KMS-11 (cell line): Measurements from ENCODE around the gene CFAP74.

Experiments
- H2AFZ ChIP-seq: fragments of 200-600 bp; sonication (generic); 2 replicates; pipeline ENCODE4 v1.6.1; 2016; ENCODE audit warnings: antibody characterized with exemption, mixed run types, low read depth
- H3K27ac ChIP-seq: fragments of 200-600 bp; sonication (generic); 2 replicates; pipeline ENCODE4 v1.6.1; 2016; ENCODE audit warnings: mild to moderate bottlenecking, mixed run types
- H3K27me3 ChIP-seq: fragments of 200-600 bp; sonication (generic); 2 replicates; pipeline ENCODE4 v1.6.1; 2017; ENCODE audit warnings: mild to moderate bottlenecking, low read depth, mixed run types, moderate library complexity; ENCODE audit not compliant: insufficient read depth
- H3K36me3 ChIP-seq: fragments of 200-600 bp; sonication (generic); 2 replicates; pipeline ENCODE4 v1.6.1; 2017; ENCODE audit warnings: mild to moderate bottlenecking, mixed run types; ENCODE audit not compliant: insufficient read depth
- H3K4me1 ChIP-seq: fragments of 200-600 bp; sonication (generic); 2 replicates; pipeline ENCODE4 v1.6.1; 2016; ENCODE audit warnings: mild to moderate bottlenecking, low read depth, mixed run types; ENCODE audit not compliant: poor library complexity, severe bottlenecking
- H3K4me2 ChIP-seq: fragments of 200-600 bp; sonication (generic); 2 replicates; pipeline ENCODE4 v1.7.0; 2016; ENCODE audit warnings: mild to moderate bottlenecking, mixed run types
- H3K4me3 ChIP-seq: fragments of 200-600 bp; sonication (generic); IDR thresholded peaks from 2 replicates; pipeline ENCODE4 v1.6.1; 2017; ENCODE audit warnings: low read depth, low read length, mixed read lengths; ENCODE audit not compliant: insufficient read depth
- H3K79me2 ChIP-seq: fragments of 200-600 bp; sonication (generic); 2 replicates; pipeline ENCODE4 v1.6.1; 2016; ENCODE audit warnings: low read depth, mixed run types; ENCODE audit not compliant: insufficient read depth
- H3K9ac ChIP-seq: fragments of 200-600 bp; sonication (generic); 2 replicates; pipeline ENCODE4 v1.6.1; 2016; ENCODE audit warnings: mild to moderate bottlenecking, mixed run types
- H4K20me1 ChIP-seq: fragments of 200-600 bp; sonication (generic); 2 replicates; pipeline ENCODE4 v1.6.1; 2016; ENCODE audit warnings: mild to moderate bottlenecking, mixed run types; ENCODE audit not compliant: insufficient read depth
- CTCF ChIP-seq: fragments of 200-600 bp; sonication (generic); conservative IDR thresholded peaks from 2 replicates; pipeline ENCODE4 v1.6.1; 2017; ENCODE audit warnings: low read depth, mild to moderate bottlenecking, antibody characterized with exemption, low read length, moderate library complexity, mixed read lengths

The CFAP74 gene

GRCh38 chr1:1941211-1941841 is 62.3 kb downstream of the CFAP74 start:
- peaks cover 90% of the 10 kb centered on the region for H3K27me3 ChIP-seq
- no peaks in the 10 kb centered on the region for H4K20me1 ChIP-seq
- no peaks in the 10 kb centered on the region for H3K36me3 ChIP-seq
- no peak for TF ChIP-seq CTCF
- no peak overlapping the region for H3K27ac ChIP-seq
- H3K4me3 ChIP-seq = no peak overlapping the region
- H3K4me2 ChIP-seq = no peak overlapping the region
- no peaks in the 10 kb centered on the region for H3K4me1 ChIP-seq
- no peaks in the 10 kb centered on the region for H3K79me2 ChIP-seq
- H2AFZ ChIP-seq = no peak overlapping the region
- no peak overlapping the region for H3K9ac ChIP-seq

DNA sequence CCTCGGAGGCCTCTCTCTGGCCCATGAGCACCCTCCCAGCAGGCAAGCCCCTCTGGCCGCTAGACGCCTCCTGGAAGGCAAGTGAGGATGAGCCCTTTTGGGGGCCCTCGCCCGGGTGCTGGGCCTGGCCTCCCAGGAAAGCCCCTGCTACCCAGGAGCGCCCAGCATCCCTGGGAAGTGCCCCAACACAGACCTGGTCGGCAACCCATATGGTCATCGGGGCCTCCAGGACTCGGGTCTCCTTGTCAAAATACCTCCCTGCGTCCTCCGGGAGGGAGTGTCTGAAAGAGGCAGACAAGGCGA is 63.5 kb downstream of the CFAP74 start:
- Histone ChIP-seq H3K79me2 (no peaks in the 10 kb centered on the region), H3K4me3 (no peak overlapping the region), H3K4me1 (no peaks in the 10 kb centered on the region), H3K4me2 (no peak overlapping the region), H3K27me3 (peaks cover 82% of the 10 kb centered on the region), H3K9ac (no peak overlapping the region), H4K20me1 (no peaks in the 10 kb centered on the region), H3K36me3 (no peaks in the 10 kb centered on the region), H3K27ac (no peak overlapping the region), H2AFZ (no peak overlapping the region)
- no peak for TF ChIP-seq CTCF

DNA sequence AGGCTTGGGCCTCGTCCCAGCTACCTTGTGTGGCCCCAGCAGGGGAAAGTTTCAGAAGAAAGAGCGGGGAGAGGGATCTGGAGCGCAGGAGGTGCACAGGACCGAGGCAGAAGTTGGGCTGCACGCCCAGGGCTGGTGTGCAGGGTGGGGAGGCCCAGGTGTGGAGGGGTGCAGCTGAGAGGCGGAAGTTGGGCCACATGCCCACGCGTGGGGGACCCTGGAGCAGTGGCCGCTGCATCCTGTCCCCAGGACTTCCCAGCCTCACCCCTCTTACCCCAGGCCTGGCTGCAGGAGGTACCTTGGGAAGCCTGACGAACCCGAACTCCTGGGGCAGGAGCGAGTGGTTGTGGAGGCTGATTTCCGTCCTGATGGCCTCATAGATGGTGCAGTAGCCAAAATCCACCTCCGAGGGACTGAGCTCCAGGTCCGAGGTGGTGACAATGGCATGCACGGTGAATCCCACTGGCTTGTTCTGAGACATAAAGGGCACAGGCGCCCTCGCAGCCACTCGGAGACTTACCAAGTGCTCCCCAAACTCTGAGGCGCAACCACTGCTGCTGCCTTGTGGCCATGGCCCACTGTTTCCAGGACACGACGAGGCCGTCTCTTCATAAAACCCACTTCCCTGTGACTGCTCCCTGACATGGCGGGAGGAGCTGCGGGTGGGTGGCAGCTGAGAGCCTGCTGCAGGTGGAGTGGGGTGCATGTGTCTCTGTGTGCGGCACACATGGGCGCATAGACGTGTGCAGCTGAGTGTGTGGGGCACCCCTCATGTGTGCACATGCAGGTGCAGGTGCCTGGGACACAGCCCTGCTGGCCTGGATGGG is 64.1 kb downstream of the CFAP74 start:
- H3K36me3 ChIP-seq = no peaks in the 10 kb centered on the region
- H3K79me2 ChIP-seq = no peaks in the 10 kb centered on the region
- H3K27me3 ChIP-seq = peaks cover 78% of the 10 kb centered on the region
- H2AFZ ChIP-seq = no peak overlapping the region
- no peak for TF ChIP-seq CTCF
- H3K4me2 ChIP-seq = no peak overlapping the region
- H3K27ac ChIP-seq = no peak overlapping the region
- no peaks in the 10 kb centered on the region for H3K4me1 ChIP-seq
- H4K20me1 ChIP-seq = no peaks in the 10 kb centered on the region
- H3K4me3 ChIP-seq = no peak overlapping the region
- H3K9ac ChIP-seq = no peak overlapping the region

DNA sequence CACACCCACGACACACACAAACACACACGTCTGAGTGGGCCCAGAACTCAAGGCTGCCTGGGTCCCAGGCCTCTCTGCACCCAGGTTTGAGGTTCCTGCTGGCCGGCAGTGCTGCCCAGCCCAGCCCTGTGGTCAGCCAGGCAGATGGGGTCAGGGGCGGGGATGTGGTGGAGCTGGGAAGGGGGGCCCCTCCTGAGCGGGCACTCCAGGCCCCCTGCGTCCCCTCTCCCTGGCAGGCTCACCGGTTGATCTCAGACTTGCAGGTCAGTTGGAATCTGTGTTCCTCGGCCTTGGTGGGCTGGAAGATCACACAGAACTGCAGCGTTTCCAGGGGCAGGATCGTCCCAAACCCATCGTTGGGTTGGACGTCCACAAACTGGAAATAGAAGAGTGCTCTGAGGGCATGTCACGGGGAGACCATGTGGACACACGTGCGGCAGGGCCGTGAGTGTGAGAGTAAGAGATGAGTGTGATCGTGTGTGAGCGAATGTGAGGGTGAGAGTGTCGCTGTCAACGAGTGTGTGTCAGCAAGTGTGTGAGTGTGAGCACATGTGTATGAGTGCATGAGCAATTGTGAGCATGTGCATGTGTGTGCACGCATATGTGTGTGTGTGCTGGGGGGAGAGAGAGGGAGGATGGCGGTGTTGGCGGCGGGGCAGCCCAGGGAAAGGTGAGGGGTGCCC is 64.8 kb downstream of the CFAP74 start:
- Histone ChIP-seq H4K20me1 (no peaks in the 10 kb centered on the region), H3K36me3 (no peaks in the 10 kb centered on the region), H3K79me2 (no peaks in the 10 kb centered on the region), H3K4me1 (no peaks in the 10 kb centered on the region), H3K9ac (no peak overlapping the region), H3K4me3 (no peak overlapping the region), H3K27ac (no peak overlapping the region), H3K4me2 (no peak overlapping the region), H2AFZ (no peak overlapping the region), H3K27me3 (peaks cover 75% of the 10 kb centered on the region)
- no peak for TF ChIP-seq CTCF
